IMR-90 (cell line): ENCODE results near the gene ARHGEF40. TPM values are rescaled to one million over a fixed set of nuclear protein-coding genes. Genes with fewer than 3 reads are reported as not detected.

Source experiments
- ATAC-seq: fragments of 200-7000 bp; cut with Tn5 transposase; 2 replicates; pipeline ENCODE4 v1.9.1; 2020; ENCODE audit warnings: low read depth, mild to moderate bottlenecking, moderate library complexity
- BruUV-seq: library from RNA; stranded (reverse); fragments of 400-500 nt; replicated peaks from 2 replicates; lab custom pipeline; 2021; lab: Mats Ljungman, UMichigan
- CTCF ChIA-PET: fragments of 300-600 bp; formaldehyde crosslinking; extraction: SDS; loops from one replicate; lab custom pipeline; 2021; ENCODE audit warnings: antibody characterized with exemption; lab: Yijun Ruan, JAX
- POLR2A ChIA-PET: fragments of 300-600 bp; sonication (Branson Sonifier 250); formaldehyde crosslinking; loops from one replicate; lab custom pipeline; 2022; ENCODE audit warnings: antibody characterized with exemption; ENCODE audit not compliant: unreplicated experiment; lab: Charles Lee
- DNase-seq: peaks from one replicate; pipeline ENCODE4 v3.0.0; 2013
- H2AFZ ChIP-seq: replicated peaks from 2 replicates; pipeline ENCODE3; 2013; ENCODE audit warnings: low read length, mild to moderate bottlenecking; ENCODE audit not compliant: poor library complexity
- H2AK5ac ChIP-seq: 2 replicates; pipeline ENCODE4 v1.6.1; 2013; ENCODE audit warnings: low read depth, low read length, inconsistent platforms
- H2AK9ac ChIP-seq: replicated peaks from 2 replicates; pipeline ENCODE3; 2013; ENCODE audit warnings: mild to moderate bottlenecking, low read depth, low read length, moderate library complexity; ENCODE audit not compliant: poor library complexity
- H2BK120ac ChIP-seq: 2 replicates; pipeline ENCODE4 v1.6.1; 2013; ENCODE audit warnings: low read depth, low read length, inconsistent platforms
- H2BK15ac ChIP-seq: 3 replicates; pipeline ENCODE4 v1.6.1; 2013; ENCODE audit warnings: low read depth, low read length, inconsistent platforms
- H2BK20ac ChIP-seq: 2 replicates; pipeline ENCODE4 v1.6.1; 2013; ENCODE audit warnings: low read depth, mild to moderate bottlenecking, inconsistent platforms, low read length, moderate library complexity
- H2BK5ac ChIP-seq: 2 replicates; pipeline ENCODE4 v1.6.1; 2013; ENCODE audit warnings: mild to moderate bottlenecking, low read depth, low read length, inconsistent platforms; ENCODE audit not compliant: poor library complexity, severe bottlenecking
- H3K14ac ChIP-seq: replicated peaks from 2 replicates; pipeline ENCODE4 v1.6.1; 2013; ENCODE audit warnings: low read depth, low read length, inconsistent platforms
- H3K18ac ChIP-seq: 2 replicates; pipeline ENCODE4 v1.6.1; 2013; ENCODE audit warnings: low read depth, low read length, control low read depth
- H3K23ac ChIP-seq: 2 replicates; pipeline ENCODE4 v1.6.1; 2013; ENCODE audit warnings: low read depth, low read length, inconsistent platforms
- H3K27ac ChIP-seq: 2 replicates; pipeline ENCODE4 v1.5.1; 2013; ENCODE audit warnings: mild to moderate bottlenecking, control low read depth, low read length; ENCODE audit not compliant: insufficient read depth
- H3K27me3 ChIP-seq: 2 replicates; pipeline ENCODE4 v1.6.1; 2013; ENCODE audit warnings: low read length; ENCODE audit not compliant: control insufficient read depth, insufficient read depth
- H3K36me3 ChIP-seq: 2 replicates; pipeline ENCODE4 v1.6.1; 2013; ENCODE audit warnings: low read length, mixed read lengths; ENCODE audit not compliant: control insufficient read depth, insufficient read depth
- H3K4ac ChIP-seq: 2 replicates; pipeline ENCODE4 v1.6.1; 2013; ENCODE audit warnings: low read depth, low read length, inconsistent platforms
- H3K4me1 ChIP-seq: 2 replicates; pipeline ENCODE4 v1.6.1; 2013; ENCODE audit warnings: low read length, mixed read lengths; ENCODE audit not compliant: control insufficient read depth, insufficient read depth
- H3K4me2 ChIP-seq: 2 replicates; pipeline ENCODE4 v1.6.1; 2013; ENCODE audit warnings: low read depth, mild to moderate bottlenecking, control low read depth, low read length, moderate library complexity
- H3K4me3 ChIP-seq: 2 replicates; pipeline ENCODE4 v1.5.1; 2013; ENCODE audit warnings: low read depth, mild to moderate bottlenecking, control low read depth, low read length, moderate library complexity; ENCODE audit not compliant: insufficient read depth
- H3K56ac ChIP-seq: 2 replicates; pipeline ENCODE4 v1.6.1; 2013; ENCODE audit warnings: low read length, inconsistent platforms; ENCODE audit not compliant: insufficient read depth; ENCODE audit errors: extremely low read depth
- H3K79me1 ChIP-seq, 2 experiments: 2 replicates each; pipeline ENCODE4 v1.6.1; 2013; ENCODE audit warnings: low read length in 2 of 2, inconsistent platforms in 1 of 2, low read depth in 1 of 2
- H3K9ac ChIP-seq: 2 replicates; pipeline ENCODE4 v1.6.1; 2013; ENCODE audit warnings: low read depth, low read length, control low read depth
- H3K9me1 ChIP-seq: 2 replicates; pipeline ENCODE4 v1.6.1; 2013; ENCODE audit warnings: low read length, inconsistent platforms; ENCODE audit not compliant: insufficient read depth
- H3K9me3 ChIP-seq: 2 replicates; pipeline ENCODE4 v1.6.1; 2013; ENCODE audit warnings: low read length; ENCODE audit not compliant: control insufficient read depth, insufficient read depth
- H4K20me1 ChIP-seq: 2 replicates; pipeline ENCODE4 v1.6.1; 2013; ENCODE audit warnings: low read length, inconsistent platforms; ENCODE audit not compliant: insufficient read depth
- H4K5ac ChIP-seq: 2 replicates; pipeline ENCODE4 v1.6.1; 2013; ENCODE audit warnings: mild to moderate bottlenecking, low read depth, low read length, control low read depth
- H4K8ac ChIP-seq, 2 experiments: 2 replicates each; pipeline ENCODE4 v1.6.1; 2013; ENCODE audit warnings: low read depth in 2 of 2, low read length in 2 of 2, control low read depth in 1 of 2, inconsistent platforms in 1 of 2
- H4K91ac ChIP-seq: 2 replicates; pipeline ENCODE4 v1.6.1; 2013; ENCODE audit warnings: low read depth, low read length, inconsistent platforms; ENCODE audit not compliant: insufficient read depth
- CEBPB ChIP-seq: IDR thresholded peaks from 2 replicates; pipeline ENCODE4 v1.6.1; 2012; ENCODE audit warnings: low read depth, low read length, improper control_type of control experiment
- MAZ ChIP-seq: IDR thresholded peaks from 2 replicates; pipeline ENCODE4 v1.6.1; 2012; ENCODE audit warnings: low read depth, mild to moderate bottlenecking, low read length, improper control_type of control experiment, moderate library complexity, borderline replicate concordance
- WGBS, 2 experiments: methylation state at CpG; one replicate each; pipeline versions ENCODE4 v1.1.5 to v1.1.7; 2013; ENCODE audit warnings: missing lambda C conversion rate in 2 of 2; ENCODE audit not compliant: insufficient read length in 1 of 2; ENCODE audit errors: extremely low coverage in 2 of 2; 5-methylcytosine and 5-hydroxymethylcytosine counted together
- dilution Hi-C: fragments of 300-500 bp; cut with HindIII; formaldehyde crosslinking; loops from one replicate; pipeline ENCODE4 v1.14.3; 2018; ENCODE audit warnings: low sequenced_read_pairs; ENCODE audit not compliant: unreplicated experiment
- in situ Hi-C: fragments of 300-500 bp; cut with MboI; formaldehyde crosslinking; loops from 3 replicates; pipeline ENCODE4 v1.14.3; 2019; ENCODE audit warnings: low sequenced_read_pairs, inconsistent platforms, mixed read lengths
- intact Hi-C: fragments of 100-400 bp; cut with micrococcal nuclease; formaldehyde crosslinking; loops from 2 replicates; pipeline ENCODE4 v1.10.0; 2022
- polyA plus RNA-seq, 3 experiments: library from polyadenylated mRNA; depleted of rRNA; stranded (reverse); fragments of >200 nt; gene quantifications; 2 replicates each; pipeline ENCODE4 v1.2.3, GENCODE V29; 2012; ENCODE audit warnings: low replicate concordance in 1 of 3
- total RNA-seq: library from RNA; depleted of rRNA; stranded (reverse); fragments of >200 nt; gene quantifications from 2 replicates; pipeline ENCODE4 v1.2.3, GENCODE V29; 2012

The ARHGEF40 gene
- total and polyA plus RNA-seq, 2 of the 4 experiments (the other 2 are of a cell fraction): 18.1 to 58.4 TPM

DNA sequence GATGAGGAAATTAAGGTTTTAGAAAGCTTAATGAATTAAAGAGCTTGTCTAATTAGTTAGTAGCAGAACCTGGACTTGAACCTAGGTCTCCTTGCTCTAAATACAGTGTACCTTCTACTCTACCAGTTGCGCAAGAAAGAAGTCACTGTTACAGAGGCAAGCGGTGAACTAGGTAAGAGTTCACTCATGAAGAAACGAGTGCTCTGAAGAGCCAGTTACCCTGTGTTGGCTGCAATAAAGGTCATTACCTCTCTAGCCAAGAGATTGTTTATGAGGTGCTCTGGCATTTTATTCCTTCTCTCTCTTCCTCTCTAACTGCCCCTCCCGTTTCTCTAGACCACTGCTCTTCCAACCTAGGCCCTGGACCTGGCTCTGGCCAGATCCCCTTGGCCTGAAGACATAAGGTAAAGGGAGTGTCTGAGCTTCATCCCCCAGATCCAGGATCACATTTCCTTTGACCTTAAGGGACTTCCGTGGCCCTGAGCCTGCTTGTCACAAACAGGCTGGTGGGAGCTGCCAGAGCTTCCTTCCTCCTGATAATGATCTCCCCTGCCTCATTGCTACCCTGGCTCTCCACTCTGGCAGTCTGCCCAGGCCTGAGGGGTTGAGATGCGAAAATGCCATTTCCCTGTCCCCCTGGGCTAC is 26.0 kb upstream of the ARHGEF40 start:
- no peaks in the 10 kb centered on the region for H3K9me3 ChIP-seq
- no peak overlapping the region for H4K5ac ChIP-seq
- no peak overlapping the region for H2AK9ac ChIP-seq
- H2BK20ac ChIP-seq: no peak overlapping the region
- ChIA-PET POLR2A (no interaction called here), CTCF (interaction anchor here (1.2 kb wide), 1 partner anchor 29 kb away, joined by 6 read pairs; no protein-coding TSS in a partner anchor)
- H3K4me2 ChIP-seq: no peak overlapping the region
- ATAC-seq (no peak), DNase-seq (no peak)
- no peak overlapping the region for H3K4me3 ChIP-seq
- intact Hi-C loops: no loop called here
- BruUV-seq: no TSS peak
- peak; percentile 85 for TF ChIP-seq CEBPB
- TF ChIP-seq MAZ: no peak
- no peak overlapping the region for H3K27ac ChIP-seq
- no peaks in the 10 kb centered on the region for H3K9me1 ChIP-seq
- no peak overlapping the region for H4K8ac ChIP-seq
- no peak overlapping the region for H2AK5ac ChIP-seq
- no peak overlapping the region for H2BK120ac ChIP-seq
- H3K4ac ChIP-seq: no peak overlapping the region
- peaks cover 25% of the 10 kb centered on the region for H3K27me3 ChIP-seq
- H3K4me1 ChIP-seq: peaks cover 3% of the 10 kb centered on the region
- H3K18ac ChIP-seq: no peak overlapping the region
- H3K9ac ChIP-seq: no peak overlapping the region
- in situ Hi-C loops: no loop called here
- no peak overlapping the region for H4K91ac ChIP-seq
- H2BK5ac ChIP-seq: no peak overlapping the region
- no CpG with 5 or more reads among the region's 6 CpGs for WGBS, 2 experiments
- no peak overlapping the region for H3K56ac ChIP-seq
- no peaks in the 10 kb centered on the region for H4K20me1 ChIP-seq
- no peaks in the 10 kb centered on the region for H3K79me1 ChIP-seq
- H2BK15ac ChIP-seq: no peak overlapping the region
- dilution Hi-C loops: no loop called here
- no peak overlapping the region for H2AFZ ChIP-seq
- H3K14ac ChIP-seq: no peak overlapping the region
- no peaks in the 10 kb centered on the region for H3K36me3 ChIP-seq
- no peak overlapping the region for H3K23ac ChIP-seq
